ENCODE measurements around the gene VPS54.

Gene VPS54

DNA sequence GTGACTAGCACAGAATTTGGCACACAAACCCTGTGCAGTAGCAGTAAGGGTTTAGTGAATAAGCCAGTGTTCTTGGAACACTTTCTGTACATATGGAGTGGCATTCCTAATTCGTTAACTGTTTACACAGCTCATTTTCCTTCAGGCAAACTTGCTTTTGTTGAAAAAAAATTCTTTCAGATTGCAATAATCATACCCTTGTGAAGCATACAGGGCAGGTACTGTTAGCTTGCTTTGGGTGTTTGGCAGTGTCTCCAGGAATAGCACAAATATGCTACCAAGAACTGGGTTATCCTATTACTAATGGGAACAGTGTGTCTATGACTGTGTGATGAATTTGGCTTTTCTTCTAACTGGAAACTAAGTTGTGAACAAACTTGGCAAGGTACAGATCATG is 144.1 kb downstream of the VPS54 start:
- no peak for DNase-seq (ENCODE audit: low spot score)
- in situ Hi-C loops (cut with MboI; ENCODE audit: low sequenced_read_pairs, unreplicated experiment) = loop anchor here (10.0 kb wide), 1 partner anchor 190 kb away; no protein-coding TSS in a partner anchor

DNA sequence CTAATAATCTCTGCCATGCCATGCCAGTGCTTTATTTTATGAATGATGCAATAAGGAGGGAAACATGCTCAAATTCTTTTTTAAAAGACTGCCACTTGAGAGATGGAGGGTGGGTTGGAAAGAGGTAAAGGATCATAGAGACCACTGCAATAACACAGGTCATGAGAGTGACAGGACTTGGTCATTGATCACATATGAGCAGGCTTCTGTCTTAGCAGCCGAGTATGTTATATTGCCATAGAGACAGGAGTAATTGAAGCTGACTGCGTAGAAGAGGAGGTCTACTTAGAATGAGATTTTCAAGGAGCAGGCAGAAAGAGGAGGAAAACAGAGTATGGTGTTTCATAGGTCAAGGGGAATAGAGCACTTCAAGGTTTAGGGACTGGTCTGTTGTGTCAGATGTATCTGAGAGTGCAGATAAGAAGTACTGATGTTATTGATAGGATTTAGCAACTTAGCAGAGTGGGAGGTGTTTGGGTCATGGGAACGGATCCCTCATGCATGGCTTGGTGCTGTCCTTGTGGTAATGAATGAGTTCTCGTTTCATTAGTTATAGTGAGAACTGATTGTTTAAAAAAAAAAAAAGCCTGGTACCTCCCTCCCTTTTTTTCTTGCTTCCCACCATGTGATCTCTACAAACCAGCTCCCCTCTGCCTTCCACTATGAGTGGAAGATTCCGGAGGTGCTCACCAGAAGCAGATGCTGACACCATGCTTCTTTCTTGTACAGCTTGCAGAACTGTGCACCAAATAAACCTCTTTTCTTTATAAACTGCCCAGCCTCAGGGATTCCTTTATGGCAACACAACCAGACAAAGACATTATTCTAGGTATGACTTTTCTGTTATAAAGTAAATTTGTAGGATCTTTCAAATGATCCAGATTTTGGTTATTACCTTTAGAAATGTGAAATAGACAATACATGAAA is 144.8 kb downstream of the VPS54 start:
- in situ Hi-C loops (cut with MboI; ENCODE audit: low sequenced_read_pairs, unreplicated experiment) = loop anchor here (10.0 kb wide), 1 partner anchor 190 kb away; no protein-coding TSS in a partner anchor
- DNase-seq (ENCODE audit: low spot score) = no peak

More for the DNA sequence above, 144.1 kb downstream of the VPS54 start:
- TF ChIP-seq, protein P1, sequence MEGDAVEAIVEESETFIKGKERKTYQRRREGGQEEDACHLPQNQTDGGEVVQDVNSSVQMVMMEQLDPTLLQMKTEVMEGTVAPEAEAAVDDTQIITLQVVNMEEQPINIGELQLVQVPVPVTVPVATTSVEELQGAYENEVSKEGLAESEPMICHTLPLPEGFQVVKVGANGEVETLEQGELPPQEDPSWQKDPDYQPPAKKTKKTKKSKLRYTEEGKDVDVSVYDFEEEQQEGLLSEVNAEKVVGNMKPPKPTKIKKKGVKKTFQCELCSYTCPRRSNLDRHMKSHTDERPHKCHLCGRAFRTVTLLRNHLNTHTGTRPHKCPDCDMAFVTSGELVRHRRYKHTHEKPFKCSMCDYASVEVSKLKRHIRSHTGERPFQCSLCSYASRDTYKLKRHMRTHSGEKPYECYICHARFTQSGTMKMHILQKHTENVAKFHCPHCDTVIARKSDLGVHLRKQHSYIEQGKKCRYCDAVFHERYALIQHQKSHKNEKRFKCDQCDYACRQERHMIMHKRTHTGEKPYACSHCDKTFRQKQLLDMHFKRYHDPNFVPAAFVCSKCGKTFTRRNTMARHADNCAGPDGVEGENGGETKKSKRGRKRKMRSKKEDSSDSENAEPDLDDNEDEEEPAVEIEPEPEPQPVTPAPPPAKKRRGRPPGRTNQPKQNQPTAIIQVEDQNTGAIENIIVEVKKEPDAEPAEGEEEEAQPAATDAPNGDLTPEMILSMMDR (IDR thresholded peaks at IDR 0.05; ENCODE audit: borderline replicate concordance, control extremely low read depth, extremely low read depth, insufficient read depth, missing control alignments) = no peak

DNA sequence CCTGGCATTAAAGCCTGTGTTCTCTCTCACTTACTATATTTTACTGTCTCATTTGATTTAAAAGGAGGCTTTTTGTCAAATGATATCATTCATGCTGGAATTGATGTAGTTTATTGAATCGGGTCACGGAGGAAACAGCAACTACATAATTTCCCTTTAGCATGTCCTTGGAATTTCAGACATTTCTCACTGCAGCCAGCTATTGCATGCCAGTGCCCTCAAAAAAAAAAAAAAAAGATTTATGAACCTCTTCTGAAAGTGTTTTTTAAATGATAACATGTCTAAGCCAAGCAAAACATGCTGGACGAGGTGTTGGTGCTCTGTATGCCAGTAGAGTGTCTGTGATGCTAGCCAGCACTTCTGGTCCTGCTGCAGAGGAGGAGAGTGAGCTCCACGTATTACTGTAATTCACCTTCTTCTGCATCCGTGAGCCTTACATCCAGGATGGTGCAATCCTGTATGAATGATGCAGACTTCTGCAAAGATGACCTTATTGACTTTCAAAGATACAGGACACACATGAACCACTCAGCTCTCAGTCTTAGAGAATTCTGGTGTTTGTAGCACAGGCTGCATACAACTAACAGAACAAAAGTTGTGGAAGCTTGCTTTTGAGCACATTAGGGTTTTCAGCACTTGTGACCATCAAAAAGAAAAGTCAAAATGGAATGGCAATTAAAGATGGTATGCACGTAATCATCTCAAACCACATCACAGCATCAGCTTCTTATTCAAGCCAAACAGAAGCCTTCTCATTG is 146.5 kb downstream of the VPS54 start:
- in situ Hi-C loops (cut with MboI; ENCODE audit: low sequenced_read_pairs, unreplicated experiment) = loop anchor here (10.0 kb wide), 1 partner anchor 188 kb away; no protein-coding TSS in a partner anchor
- TF ChIP-seq, protein P1 (IDR thresholded peaks at IDR 0.05; ENCODE audit: borderline replicate concordance, control extremely low read depth, extremely low read depth, insufficient read depth, missing control alignments) = no peak
- no peak for DNase-seq (ENCODE audit: low spot score)

More for the DNA sequence above, 144.8 kb downstream of the VPS54 start:
- TF ChIP-seq, protein P1 (IDR thresholded peaks at IDR 0.05; ENCODE audit: borderline replicate concordance, control extremely low read depth, extremely low read depth, insufficient read depth, missing control alignments) = no peak

DNA sequence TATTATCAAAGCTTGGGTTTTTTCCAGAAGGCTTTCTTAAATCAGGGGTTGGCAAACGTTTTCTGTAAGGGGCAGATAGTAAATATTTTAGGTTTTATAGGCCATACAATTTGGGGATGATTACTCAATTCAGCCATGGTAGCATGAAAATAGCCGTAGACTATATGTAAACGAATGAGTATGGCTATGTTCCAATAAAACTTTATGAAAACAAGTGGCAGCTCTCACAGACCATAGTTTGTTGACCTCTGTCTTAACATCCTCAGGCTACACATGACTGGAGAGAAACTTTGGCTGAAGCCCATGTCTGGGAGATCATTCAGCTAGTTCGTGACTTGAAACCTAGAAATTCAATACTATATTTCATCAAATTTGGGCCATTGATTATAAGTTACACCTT is 147.4 kb downstream of the VPS54 start:
- TF ChIP-seq, protein P1 (IDR thresholded peaks at IDR 0.05; ENCODE audit: borderline replicate concordance, control extremely low read depth, extremely low read depth, insufficient read depth, missing control alignments) = no peak
- no peak for DNase-seq (ENCODE audit: low spot score)
- in situ Hi-C loops (cut with MboI; ENCODE audit: low sequenced_read_pairs, unreplicated experiment) = loop anchor here (10.0 kb wide), 1 partner anchor 187 kb away; no protein-coding TSS in a partner anchor

DNA sequence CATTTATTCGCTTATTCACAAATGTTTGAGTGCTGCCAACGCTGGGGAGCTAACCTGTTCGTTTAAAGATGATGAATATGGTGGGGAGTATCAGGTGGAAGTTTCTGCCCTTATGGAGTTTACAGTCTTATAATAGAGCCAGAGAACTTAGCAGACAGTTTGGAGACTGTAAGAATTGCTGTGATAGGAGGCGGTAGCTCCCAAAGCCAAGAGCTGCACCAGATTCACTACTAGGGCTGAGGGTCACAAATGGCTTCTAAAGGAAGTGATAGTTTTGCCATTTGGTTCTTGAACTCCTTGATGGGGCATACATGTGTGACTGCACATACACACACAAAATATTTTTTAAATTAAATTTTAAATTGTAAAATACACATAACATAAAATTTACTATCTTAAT is 148.5 kb downstream of the VPS54 start:
- DNase-seq (ENCODE audit: low spot score) = no peak
- TF ChIP-seq, protein P1 (IDR thresholded peaks at IDR 0.05; ENCODE audit: borderline replicate concordance, control extremely low read depth, extremely low read depth, insufficient read depth, missing control alignments) = no peak
- in situ Hi-C loops (cut with MboI; ENCODE audit: low sequenced_read_pairs, unreplicated experiment) = loop anchor here (10.0 kb wide), 1 partner anchor 186 kb away; no protein-coding TSS in a partner anchor

DNA sequence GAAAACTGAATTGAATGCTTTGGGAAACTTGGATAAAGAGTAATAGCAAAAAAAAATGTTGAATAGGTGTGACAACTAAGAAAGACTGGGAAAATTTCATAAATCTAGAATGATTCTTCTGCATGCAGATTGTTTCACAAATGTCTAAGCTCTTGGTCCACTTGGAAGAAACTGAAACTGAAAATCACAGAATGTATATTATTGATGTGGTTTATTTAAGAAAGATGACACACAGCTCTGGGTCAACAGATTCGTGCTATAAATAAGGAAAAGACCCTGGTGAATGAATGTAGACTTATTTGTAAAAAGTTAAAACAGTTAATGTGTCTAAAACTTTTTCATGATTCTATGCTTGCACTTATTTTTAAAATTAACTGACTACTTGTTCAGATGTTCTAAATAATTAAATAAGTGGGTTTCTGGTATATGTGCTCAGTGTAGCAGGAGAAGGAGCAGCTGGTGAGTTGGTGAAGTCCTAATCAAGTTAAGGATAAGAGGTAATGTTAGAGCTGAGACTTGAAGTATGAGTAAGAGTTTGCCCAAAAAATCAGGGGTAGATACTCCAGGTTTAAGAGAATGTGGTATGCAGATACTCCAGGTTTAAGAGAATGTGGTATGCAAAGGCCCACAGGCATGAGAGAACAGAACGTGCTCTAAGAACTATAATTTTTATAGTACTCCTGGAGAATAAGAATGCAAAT is 153.1 kb downstream of the VPS54 start:
- TF ChIP-seq, protein P1 (IDR thresholded peaks at IDR 0.05; ENCODE audit: borderline replicate concordance, control extremely low read depth, extremely low read depth, insufficient read depth, missing control alignments) = no peak
- no peak for DNase-seq (ENCODE audit: low spot score)
- in situ Hi-C loops (cut with MboI; ENCODE audit: low sequenced_read_pairs, unreplicated experiment) = no loop called here
